B cell (primary cell): ENCODE measurements around the gene KCNS3. TPM values are rescaled to one million over a fixed set of nuclear protein-coding genes. Genes with fewer than 3 reads are reported as not detected.

Experiments
- ATAC-seq: fragments of 200-7000 bp; cut with Tn5 transposase; one replicate; pipeline ENCODE4 v1.10.0; 2021; ENCODE audit warnings: low read depth, mild to moderate bottlenecking, moderate number of reproducible peaks, moderate library complexity
- CTCF ChIA-PET: fragments of 350-600 bp; sonication (Branson Sonifier 250); formaldehyde crosslinking; loops from one replicate; lab custom pipeline; 2021; ENCODE audit warnings: antibody characterized with exemption, inconsistent platforms; lab: Charles Lee
- POLR2A ChIA-PET: fragments of 350-600 bp; sonication (Branson Sonifier 250); formaldehyde crosslinking; loops from one replicate; lab custom pipeline; 2021; ENCODE audit warnings: antibody characterized with exemption; lab: Charles Lee
- DNase-seq: peaks from one replicate; pipeline ENCODE4 v3.0.0; 2013
- H2AFZ ChIP-seq: 2 replicates; pipeline ENCODE4 v1.6.1; 2012; ENCODE audit warnings: mild to moderate bottlenecking, low read depth, low read length; ENCODE audit not compliant: insufficient read depth, poor library complexity, severe bottlenecking
- H3K27ac ChIP-seq, 2 donors: 1 replicate in 1 of 2; 2 replicates in 1 of 2; pipeline ENCODE4 v1.5.1; 2012 to 2013; ENCODE audit warnings: low read length in 2 of 2, mild to moderate bottlenecking in 2 of 2, moderate library complexity in 1 of 2
- H3K27me3 ChIP-seq, 4 experiments: fragments of 200-600 bp in 1 of 4; sonication (generic) in 1 of 4; replicated peaks in 1 of 4; 1 replicate in 2 of 4; 2 replicates in 2 of 4; pipeline versions ENCODE4 v1.6.1 to v1.7.0; 2013 to 2016; ENCODE audit warnings: low read length in 3 of 4, mild to moderate bottlenecking in 2 of 4, mixed read lengths in 1 of 4, moderate library complexity in 1 of 4; ENCODE audit not compliant: insufficient read depth in 4 of 4, control insufficient read depth in 3 of 4; ENCODE audit errors: control extremely low read depth in 1 of 4
- H3K36me3 ChIP-seq, 2 experiments: replicated peaks in 1 of 2; 1 replicate in 1 of 2; 2 replicates in 1 of 2; pipeline versions ENCODE4 v1.6.1 to v1.7.1; 2013; ENCODE audit warnings: low read length in 1 of 2; ENCODE audit not compliant: insufficient read depth in 2 of 2, control insufficient read depth in 1 of 2; ENCODE audit errors: control extremely low read depth in 1 of 2, extremely low read depth in 1 of 2
- H3K4me1 ChIP-seq, 2 donors: fragments of 200-600 bp in 1 of 2; sonication (generic) in 1 of 2; 1 replicate in 1 of 2; 2 replicates in 1 of 2; pipeline versions ENCODE4 v1.5.1 to v1.6.1; 2013 to 2017; ENCODE audit warnings: low read length in 2 of 2; ENCODE audit not compliant: control insufficient read depth in 2 of 2, insufficient read depth in 2 of 2
- H3K4me2 ChIP-seq: replicated peaks from 2 replicates; pipeline ENCODE3; 2012; ENCODE audit warnings: mild to moderate bottlenecking, low read depth, low read length; ENCODE audit not compliant: poor library complexity, severe bottlenecking
- H3K4me3 ChIP-seq, 5 experiments: fragments of 200-600 bp in 1 of 5; sonication (generic) in 1 of 5; 1 replicate in 3 of 5; 2 replicates in 2 of 5; pipeline versions ENCODE4 v1.5.1 to v1.7.0; 2011 to 2016; ENCODE audit warnings: low read length in 4 of 5, mild to moderate bottlenecking in 4 of 5, low read depth in 2 of 5, control low read depth in 1 of 5, moderate library complexity in 1 of 5; ENCODE audit not compliant: insufficient read depth in 1 of 5; ENCODE audit errors: control extremely low read depth in 1 of 5, extremely low read depth in 1 of 5
- H3K79me2 ChIP-seq: fragments of 200-600 bp; sonication (generic); one replicate; pipeline ENCODE4 v1.6.0; 2016; ENCODE audit warnings: low read length; ENCODE audit not compliant: control insufficient read depth, insufficient read depth
- H3K9ac ChIP-seq: fragments of 200-600 bp; sonication (generic); 2 replicates; pipeline ENCODE4 v1.6.1; 2017; ENCODE audit warnings: mild to moderate bottlenecking, low read length, moderate library complexity
- H3K9me3 ChIP-seq, 3 donors: one replicate each; pipeline versions ENCODE4 v1.6.1 to v1.7.1; 2013; ENCODE audit warnings: low read length in 2 of 3; ENCODE audit not compliant: control insufficient read depth in 2 of 3, insufficient read depth in 1 of 3; ENCODE audit errors: control extremely low read depth in 1 of 3
- H4K20me1 ChIP-seq: 2 replicates; pipeline ENCODE4 v1.6.0; 2012; ENCODE audit warnings: mild to moderate bottlenecking, low read length; ENCODE audit not compliant: insufficient read depth, control insufficient read depth, poor library complexity, severe bottlenecking
- H3K27ac Mint-ChIP-seq: one replicate; pipeline ENCODE4 v1.8.0; 2021; ENCODE audit warnings: mixed read lengths
- H3K27me3 Mint-ChIP-seq: one replicate; pipeline ENCODE4 v1.8.0; 2021; ENCODE audit warnings: mixed read lengths
- H3K4me1 Mint-ChIP-seq: one replicate; pipeline ENCODE4 v1.8.0; 2021; ENCODE audit warnings: mixed read lengths
- H3K4me3 Mint-ChIP-seq: one replicate; pipeline ENCODE4 v1.8.0; 2021; ENCODE audit warnings: mixed read lengths
- H3K9me3 Mint-ChIP-seq: one replicate; pipeline ENCODE4 v1.8.0; 2022; ENCODE audit warnings: mixed read lengths; ENCODE audit not compliant: insufficient read depth
- EZH2 ChIP-seq: IDR thresholded peaks from 2 replicates; pipeline ENCODE4 v1.6.1; 2012; ENCODE audit warnings: borderline replicate concordance, low read depth, mild to moderate bottlenecking, moderate library complexity, low read length; ENCODE audit not compliant: insufficient read depth, poor library complexity, severe bottlenecking
- WGBS: methylation state at CpG from one replicate; pipeline ENCODE4 v1.1.5; 2013; ENCODE audit warnings: missing lambda C conversion rate; ENCODE audit not compliant: insufficient coverage; 5-methylcytosine and 5-hydroxymethylcytosine counted together
- intact Hi-C: fragments of 100-400 bp; cut with micrococcal nuclease; formaldehyde crosslinking; loops from one replicate; pipeline ENCODE4 v1.10.0; 2022
- polyA plus RNA-seq: library from polyadenylated mRNA; depleted of rRNA; stranded (reverse); fragments of >200 nt; gene quantifications from 2 replicates; pipeline ENCODE4 v1.2.3, GENCODE V29; 2012
- total RNA-seq, 2 donors: library from RNA; stranded (reverse); fragments of 120-200 nt in 1 of 2; gene quantifications; 1 replicate in 1 of 2; 2 replicates in 1 of 2; pipeline versions ENCODE4 v1.2.3 to v1.2.4, GENCODE V29; 2013 to 2022
- TF ChIP-seq, protein P1 (sequence below): fragments of 200-600 bp; IDR thresholded peaks from one replicate; pipeline ENCODE4 v1.8.0; 2022; ENCODE audit warnings: antibody characterized with exemption, mild to moderate bottlenecking

KCNS3 gene
- total and polyA plus RNA-seq, 2 donors (not counting 1 experiment from before 2014, with no cell fraction given): 0.10 to 0.76 TPM

GRCh38 chr2:17976871-17977746 is 98.6 kb downstream of the KCNS3 start:
- Mint-ChIP-seq H3K4me3 (no peak overlapping the region), H3K4me1 (no peaks in the 10 kb centered on the region), H3K27me3 (peaks cover 17% of the 10 kb centered on the region), H3K9me3 (peaks cover 2% of the 10 kb centered on the region), H3K27ac (no peak overlapping the region)
- H3K9me3 ChIP-seq: no peaks in the 10 kb centered on the region
- H3K79me2 ChIP-seq: no peaks in the 10 kb centered on the region
- no peaks in the 10 kb centered on the region for H3K36me3 ChIP-seq
- CTCF ChIA-PET: no interaction called here
- no peak for DNase-seq
- TF ChIP-seq, protein P1, sequence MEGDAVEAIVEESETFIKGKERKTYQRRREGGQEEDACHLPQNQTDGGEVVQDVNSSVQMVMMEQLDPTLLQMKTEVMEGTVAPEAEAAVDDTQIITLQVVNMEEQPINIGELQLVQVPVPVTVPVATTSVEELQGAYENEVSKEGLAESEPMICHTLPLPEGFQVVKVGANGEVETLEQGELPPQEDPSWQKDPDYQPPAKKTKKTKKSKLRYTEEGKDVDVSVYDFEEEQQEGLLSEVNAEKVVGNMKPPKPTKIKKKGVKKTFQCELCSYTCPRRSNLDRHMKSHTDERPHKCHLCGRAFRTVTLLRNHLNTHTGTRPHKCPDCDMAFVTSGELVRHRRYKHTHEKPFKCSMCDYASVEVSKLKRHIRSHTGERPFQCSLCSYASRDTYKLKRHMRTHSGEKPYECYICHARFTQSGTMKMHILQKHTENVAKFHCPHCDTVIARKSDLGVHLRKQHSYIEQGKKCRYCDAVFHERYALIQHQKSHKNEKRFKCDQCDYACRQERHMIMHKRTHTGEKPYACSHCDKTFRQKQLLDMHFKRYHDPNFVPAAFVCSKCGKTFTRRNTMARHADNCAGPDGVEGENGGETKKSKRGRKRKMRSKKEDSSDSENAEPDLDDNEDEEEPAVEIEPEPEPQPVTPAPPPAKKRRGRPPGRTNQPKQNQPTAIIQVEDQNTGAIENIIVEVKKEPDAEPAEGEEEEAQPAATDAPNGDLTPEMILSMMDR: no peak
- TF ChIP-seq EZH2: no peak
- WGBS: 86% methylated on average over 4 of the region's 6 CpGs
- no peak overlapping the region for H3K9ac ChIP-seq
- peaks cover 0 to 3% (median under 1%) of the 10 kb centered on the region in 4 experiments for H3K27me3 ChIP-seq
- H3K4me3 ChIP-seq: no peak overlapping the region
- no peak for ATAC-seq
- H2AFZ ChIP-seq: no peak overlapping the region
- no peak overlapping the region for H3K4me2 ChIP-seq
- POLR2A ChIA-PET: no interaction called here
- H4K20me1 ChIP-seq: no peaks in the 10 kb centered on the region
- H3K4me1 ChIP-seq: no peaks in the 10 kb centered on the region
- H3K27ac ChIP-seq: no peak overlapping the region
- intact Hi-C loops: no loop called here

DNA sequence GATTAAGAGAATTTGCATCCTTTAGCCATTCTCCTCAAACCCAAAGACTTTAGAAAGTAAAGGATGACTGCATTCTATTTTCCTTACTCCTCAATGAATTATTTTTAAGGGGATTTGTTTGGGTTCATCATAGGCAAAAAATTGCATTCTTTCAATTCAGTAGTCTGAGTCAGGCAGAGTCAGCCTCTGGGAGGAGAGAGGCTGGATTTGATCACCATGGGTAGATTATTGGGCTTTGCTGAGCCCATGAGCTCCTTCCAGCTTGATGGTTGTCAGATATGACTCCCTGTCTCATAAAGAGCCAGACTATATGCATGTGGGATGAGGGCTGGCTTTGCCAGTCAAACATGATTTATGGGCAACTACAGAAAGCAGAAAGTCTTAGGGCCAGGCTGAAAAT is 101.2 kb downstream of the KCNS3 start:
- no peaks in the 10 kb centered on the region for H3K4me1 Mint-ChIP-seq
- H3K27me3 ChIP-seq: no peaks in the 10 kb centered on the region
- ATAC-seq (no peak), DNase-seq (no peak)
- ChIA-PET CTCF (no interaction called here), POLR2A (no interaction called here)
- no peaks in the 10 kb centered on the region for H4K20me1 ChIP-seq
- H3K27ac Mint-ChIP-seq: no peak overlapping the region
- H3K79me2 ChIP-seq: no peaks in the 10 kb centered on the region
- H3K9me3 Mint-ChIP-seq: peaks cover 3% of the 10 kb centered on the region
- no peak overlapping the region for H3K4me2 ChIP-seq
- TF ChIP-seq, protein P1: no peak
- TF ChIP-seq EZH2: no peak
- H3K36me3 ChIP-seq: no peaks in the 10 kb centered on the region
- H3K4me1 ChIP-seq: no peaks in the 10 kb centered on the region
- H3K27me3 Mint-ChIP-seq: no peaks in the 10 kb centered on the region
- no peaks in the 10 kb centered on the region for H3K9me3 ChIP-seq
- intact Hi-C loops: no loop called here
- no peak overlapping the region for H3K4me3 ChIP-seq
- no peak overlapping the region for H3K9ac ChIP-seq
- H3K4me3 Mint-ChIP-seq: no peak overlapping the region
- H2AFZ ChIP-seq: no peak overlapping the region
- H3K27ac ChIP-seq: no peak overlapping the region
